ENCODE measurements around the gene CDKN2D.

- TF ChIP-seq CTCF (IDR thresholded peaks at IDR 0.05; ENCODE audit: poor library complexity) (no peak), EZH2 (IDR thresholded peaks at IDR 0.05; ENCODE audit: borderline replicate concordance) (no peak), EZH2phosphoT487 (IDR thresholded peaks at IDR 0.05; ENCODE audit: low read depth, severe bottlenecking, unreplicated experiment) (no peak)
Observed at GRCh38 chr19:10568062-10568825, 535 bp downstream of the CDKN2D start.

Data from hepatocyte (in vitro differentiated cells).